Measurements from ENCODE around the gene TRDN.

GRCh38 chr6:123224077-123224476 lies 412.7 kb downstream of the TRDN start:
- TF ChIP-seq POLR2A (IDR thresholded peaks at IDR 0.05) (no peak), CTCF (IDR thresholded peaks at IDR 0.05) (no peak)

All from esophagus squamous epithelium (tissue), 4 donors.